Activated naive CD8-positive, alpha-beta T cell treated with anti-CD3 and anti-CD28 coated beads, Interleukin-2, amount 10 ng/mL, durations not matched to agents 7 days and 5 days (primary cell): ENCODE results near the gene SCLT1. TPM values are rescaled to one million over a fixed set of nuclear protein-coding genes. Genes with fewer than 3 reads are reported as not detected.
"Not testable (repeated sequence)": the region's sequence is repeated elsewhere in the genome, so short reads cannot be mapped to it uniquely, and the experiment has no call there.

Experiments used
- ATAC-seq: fragments of 150-1000 bp; cut with Tn5 transposase; one replicate; pipeline ENCODE4 v1.10.0; 2021; ENCODE audit warnings: low read depth, moderate library complexity
- POLR2A ChIA-PET: fragments of 350-600 bp; sonication (Branson Sonifier 250); formaldehyde crosslinking; loops from one replicate; lab custom pipeline; 2021; ENCODE audit warnings: antibody characterized with exemption; lab: Charles Lee
- DNase-seq: peaks from one replicate; pipeline ENCODE4 v3.0.0; 2021
- H3K27ac Mint-ChIP-seq: one replicate; pipeline ENCODE4 v1.8.0; 2022; ENCODE audit warnings: mild to moderate bottlenecking, mixed read lengths
- H3K27me3 Mint-ChIP-seq: one replicate; pipeline ENCODE4 v1.8.0; 2022; ENCODE audit warnings: mild to moderate bottlenecking, moderate library complexity, mixed read lengths
- H3K36me3 Mint-ChIP-seq: one replicate; pipeline ENCODE4 v1.8.0; 2021; ENCODE audit warnings: mild to moderate bottlenecking, mixed read lengths
- H3K4me1 Mint-ChIP-seq: one replicate; pipeline ENCODE4 v1.8.0; 2021; ENCODE audit warnings: mixed read lengths
- H3K4me3 Mint-ChIP-seq: one replicate; pipeline ENCODE4 v1.8.0; 2022; ENCODE audit warnings: mild to moderate bottlenecking, moderate library complexity, mixed read lengths
- H3K9me3 Mint-ChIP-seq: one replicate; pipeline ENCODE4 v1.8.0; 2021; ENCODE audit warnings: mixed read lengths
- total RNA-seq, 2 experiments: library from RNA; stranded (reverse); gene quantifications; one replicate each; pipeline ENCODE4 v1.2.3, GENCODE V29; 2021

Gene SCLT1
- 10 to 100 TPM; 35.1 TPM for total RNA-seq

GRCh38 chr4:129093191-129093920, at the start of gene SCLT1:
TSS of gene SCLT1 (minus strand) at chr4:129093539. CDS start at chr4:129093103, 436 bp downstream.
- Mint-ChIP-seq H3K27me3 (no peaks in the 10 kb centered on the region), H3K4me3 (no peak within 1 kb of the TSS), H3K9me3 (no peaks in the 10 kb centered on the region), H3K36me3 (peaks cover 10% of the 10 kb centered on the region), H3K27ac (no peak within 1 kb of the TSS), H3K4me1 (peaks cover 36% of the 10 kb centered on the region)
- POLR2A ChIA-PET: interaction anchor here (0.6 to 5.7 kb wide), 13 partner anchors 10 to 1212 kb away, joined by 3 to 80 read pairs (median 4); partner anchors contain the start of genes ABHD18, JADE1, LARP1B and MFSD8
- DNase-seq: peak; percentile 93
- peak; percentile 92 for ATAC-seq

- H3K4me3 Mint-ChIP-seq: no peak overlapping the region
Observed at GRCh38 chr4:129140521-129140920, 47.2 kb upstream of the SCLT1 start.

GRCh38 chr4:129138810-129139496, 45.6 kb upstream of the SCLT1 start:
- no peak for DNase-seq

More at GRCh38 chr4:129140521-129140920, 47.2 kb upstream of the SCLT1 start:
- DNase-seq (no peak), ATAC-seq (no peak)
- POLR2A ChIA-PET: no interaction called here
- no peak overlapping the region for H3K27ac Mint-ChIP-seq
- no peaks in the 10 kb centered on the region for H3K4me1 Mint-ChIP-seq
- no peaks in the 10 kb centered on the region for H3K36me3 Mint-ChIP-seq
- H3K27me3 Mint-ChIP-seq: peaks cover 17% of the 10 kb centered on the region
- no peaks in the 10 kb centered on the region for H3K9me3 Mint-ChIP-seq

GRCh38 chr4:129136433-129136832, 43.1 kb upstream of the SCLT1 start:
- H3K4me3 Mint-ChIP-seq: no peak overlapping the region
- no peak for ATAC-seq
- no peak overlapping the region for H3K27ac Mint-ChIP-seq
- H3K36me3 Mint-ChIP-seq: no peaks in the 10 kb centered on the region
- POLR2A ChIA-PET: no interaction called here
- no peak for DNase-seq
- peaks cover 12% of the 10 kb centered on the region for H3K27me3 Mint-ChIP-seq
- no peaks in the 10 kb centered on the region for H3K4me1 Mint-ChIP-seq
- H3K9me3 Mint-ChIP-seq: peaks cover 3% of the 10 kb centered on the region

More at GRCh38 chr4:129138810-129139496, 45.6 kb upstream of the SCLT1 start:
- H3K36me3 Mint-ChIP-seq: no peaks in the 10 kb centered on the region
- POLR2A ChIA-PET: no interaction called here
- ATAC-seq: no peak
- H3K27ac Mint-ChIP-seq: no peak overlapping the region
- no peaks in the 10 kb centered on the region for H3K9me3 Mint-ChIP-seq
- H3K4me3 Mint-ChIP-seq: no peak overlapping the region
- H3K4me1 Mint-ChIP-seq: no peaks in the 10 kb centered on the region
- H3K27me3 Mint-ChIP-seq: peaks cover 14% of the 10 kb centered on the region

GRCh38 chr4:129131343-129131742, 38.0 kb upstream of the SCLT1 start:
- Mint-ChIP-seq H3K9me3 (peaks cover 5% of the 10 kb centered on the region), H3K4me3 (no peak overlapping the region), H3K36me3 (no peaks in the 10 kb centered on the region), H3K4me1 (no peaks in the 10 kb centered on the region), H3K27me3 (peaks cover 5% of the 10 kb centered on the region), H3K27ac (no peak overlapping the region)
- no peak for ATAC-seq
- POLR2A ChIA-PET: no interaction called here
- no peak for DNase-seq

GRCh38 chr4:129129143-129129542, 35.8 kb upstream of the SCLT1 start:
- H3K9me3 Mint-ChIP-seq: peaks cover 5% of the 10 kb centered on the region
- DNase-seq (no peak), ATAC-seq (no peak)
- peaks cover 2% of the 10 kb centered on the region for H3K36me3 Mint-ChIP-seq
- no peaks in the 10 kb centered on the region for H3K4me1 Mint-ChIP-seq
- peaks cover 2% of the 10 kb centered on the region for H3K27me3 Mint-ChIP-seq
- H3K27ac Mint-ChIP-seq: no peak overlapping the region
- no peak overlapping the region for H3K4me3 Mint-ChIP-seq
- POLR2A ChIA-PET: no interaction called here

- H3K27me3 Mint-ChIP-seq, DNase-seq, H3K27ac Mint-ChIP-seq, POLR2A ChIA-PET, H3K9me3 Mint-ChIP-seq, H3K4me1 Mint-ChIP-seq, H3K4me3 Mint-ChIP-seq, ATAC-seq, H3K36me3 Mint-ChIP-seq: not testable (repeated sequence)
Observed at GRCh38 chr4:129126614-129127013, 33.3 kb upstream of the SCLT1 start.

- ATAC-seq (no peak), DNase-seq (no peak)
- H3K27ac Mint-ChIP-seq: no peak overlapping the region
- peaks cover 3% of the 10 kb centered on the region for H3K27me3 Mint-ChIP-seq
- POLR2A ChIA-PET: no interaction called here
- peaks cover 15% of the 10 kb centered on the region for H3K36me3 Mint-ChIP-seq
- peaks cover 5% of the 10 kb centered on the region for H3K4me1 Mint-ChIP-seq
- no peak overlapping the region for H3K4me3 Mint-ChIP-seq
- peaks cover 3% of the 10 kb centered on the region for H3K9me3 Mint-ChIP-seq
Observed at GRCh38 chr4:129117705-129118104, 24.4 kb upstream of the SCLT1 start.

GRCh38 chr4:129113919-129114318, 20.6 kb upstream of the SCLT1 start:
- Mint-ChIP-seq H3K27ac (no peak overlapping the region), H3K27me3 (peaks cover 3% of the 10 kb centered on the region), H3K4me1 (peaks cover 5% of the 10 kb centered on the region), H3K4me3 (no peak overlapping the region), H3K36me3 (peaks cover 29% of the 10 kb centered on the region), H3K9me3 (no peaks in the 10 kb centered on the region)
- DNase-seq (no peak), ATAC-seq (no peak)
- POLR2A ChIA-PET: no interaction called here

GRCh38 chr4:129113434-129113833, 20.1 kb upstream of the SCLT1 start:
- DNase-seq (no peak), ATAC-seq (no peak)
- H3K4me3 Mint-ChIP-seq: no peak overlapping the region
- H3K27ac Mint-ChIP-seq: no peak overlapping the region
- POLR2A ChIA-PET: no interaction called here
- peaks cover under 1% of the 10 kb centered on the region for H3K27me3 Mint-ChIP-seq
- peaks cover 29% of the 10 kb centered on the region for H3K36me3 Mint-ChIP-seq
- peaks cover 5% of the 10 kb centered on the region for H3K4me1 Mint-ChIP-seq
- no peaks in the 10 kb centered on the region for H3K9me3 Mint-ChIP-seq

GRCh38 chr4:129111919-129112318, 18.6 kb upstream of the SCLT1 start:
- H3K36me3 Mint-ChIP-seq: peaks cover 28% of the 10 kb centered on the region
- no peak overlapping the region for H3K27ac Mint-ChIP-seq
- H3K9me3 Mint-ChIP-seq: no peaks in the 10 kb centered on the region
- ATAC-seq: no peak
- H3K27me3 Mint-ChIP-seq: no peaks in the 10 kb centered on the region
- H3K4me1 Mint-ChIP-seq: peaks cover 5% of the 10 kb centered on the region
- H3K4me3 Mint-ChIP-seq: no peak overlapping the region
- POLR2A ChIA-PET: no interaction called here
- no peak for DNase-seq

- ATAC-seq (no peak), DNase-seq (no peak)
- Mint-ChIP-seq H3K36me3 (peaks cover 28% of the 10 kb centered on the region), H3K4me1 (peaks cover 5% of the 10 kb centered on the region), H3K27ac (no peak overlapping the region), H3K27me3 (no peaks in the 10 kb centered on the region), H3K4me3 (no peak overlapping the region), H3K9me3 (no peaks in the 10 kb centered on the region)
- POLR2A ChIA-PET: no interaction called here
Observed at GRCh38 chr4:129110931-129111330, 17.6 kb upstream of the SCLT1 start.

- DNase-seq: no peak
- Mint-ChIP-seq H3K27ac (no peak overlapping the region), H3K4me3 (no peak overlapping the region), H3K9me3 (no peaks in the 10 kb centered on the region), H3K4me1 (peaks cover 5% of the 10 kb centered on the region), H3K36me3 (peaks cover 26% of the 10 kb centered on the region), H3K27me3 (no peaks in the 10 kb centered on the region)
- ATAC-seq: no peak
- POLR2A ChIA-PET: no interaction called here
Observed at GRCh38 chr4:129109965-129110824, 16.9 kb upstream of the SCLT1 start.
